Vagina (tissue), 2 donors: ENCODE measurements around the gene CST4. TPM values are rescaled to one million over a fixed set of nuclear protein-coding genes. Genes with fewer than 3 reads are reported as not detected.

Experiments
- DNase-seq, 2 donors: peaks; one replicate each; pipeline ENCODE4 v3.0.0-alpha.2; 2017; ENCODE audit errors: extremely low spot score in 2 of 2
- H3K27ac ChIP-seq: fragments of 200-600 bp; sonication (generic); one replicate; pipeline ENCODE4 v1.5.1; 2019
- H3K27me3 ChIP-seq: fragments of 200-600 bp; sonication (generic); one replicate; pipeline ENCODE4 v1.5.1; 2019
- H3K36me3 ChIP-seq, 2 donors: fragments of 200-600 bp; sonication (generic); one replicate each; pipeline ENCODE4 v1.5.1; 2017 to 2019
- H3K4me1 ChIP-seq: fragments of 200-600 bp; sonication (generic); one replicate; pipeline ENCODE4 v1.5.1; 2019
- H3K4me3 ChIP-seq, 2 donors: fragments of 200-600 bp; sonication (generic); 1 replicate in 1 of 2; 2 replicates in 1 of 2; pipeline ENCODE4 v1.5.1; 2016 to 2019
- H3K9me3 ChIP-seq: fragments of 200-600 bp; sonication (generic); one replicate; pipeline ENCODE4 v1.5.1; 2019
- CTCF ChIP-seq, 3 experiments: fragments of 450-650 bp in 2 of 3; fragments of 200-600 bp in 1 of 3; sonication (generic) in 1 of 3; IDR thresholded peaks; one replicate each; pipeline ENCODE4 v1.5.1; 2017 to 2019; ENCODE audit warnings: antibody characterized with exemption in 3 of 3, mild to moderate bottlenecking in 2 of 3, moderate library complexity in 2 of 3
- POLR2A ChIP-seq, 2 donors: fragments of 450-650 bp; IDR thresholded peaks; one replicate each; pipeline ENCODE4 v1.6.1; 2017; ENCODE audit warnings: antibody characterized with exemption in 2 of 2, mild to moderate bottlenecking in 2 of 2, moderate library complexity in 2 of 2
- POLR2AphosphoS5 ChIP-seq, 2 donors: sonication (generic); formaldehyde crosslinking; IDR thresholded peaks; one replicate each; pipeline ENCODE4 v1.9.0; 2017; ENCODE audit warnings: antibody characterized with exemption in 2 of 2, mild to moderate bottlenecking in 2 of 2, low read depth in 1 of 2; ENCODE audit not compliant: insufficient read depth in 1 of 2
- intact Hi-C: fragments of 100-400 bp; cut with DNase I; formaldehyde crosslinking; loops from one replicate; pipeline ENCODE4 v1.15.1; 2023
- total RNA-seq: library from RNA; depleted of rRNA; stranded (reverse); fragments of >200 nt; gene quantifications from one replicate; pipeline ENCODE4 v1.2.3, GENCODE V29; 2016

The CST4 gene
- total RNA-seq, 1 donor from 2014 or later = not detected

- intact Hi-C loops = no loop called here
- no peaks in the 10 kb centered on the region for H3K9me3 ChIP-seq
- no peaks in the 10 kb centered on the region for H3K27me3 ChIP-seq
- TF ChIP-seq POLR2A (IDR thresholded peaks at IDR 0.05) (no peak), POLR2AphosphoS5 (IDR thresholded peaks at IDR 0.05; ENCODE audit: insufficient read depth in 1 of 2, low read depth in 1 of 2) (no peak), CTCF (IDR thresholded peaks at IDR 0.05) (no peak)
- H3K36me3 ChIP-seq = no peaks in the 10 kb centered on the region
- peak overlapping the region; percentile 10 for H3K27ac ChIP-seq
- DNase-seq = no peak
- no peak overlapping the region for H3K4me3 ChIP-seq
- peaks cover 27% of the 10 kb centered on the region for H3K4me1 ChIP-seq
Measured at GRCh38 chr20:23654717-23655116, 34.1 kb downstream of the CST4 start.

GRCh38 chr20:23654000-23654399, 34.8 kb downstream of the CST4 start:
- no peak overlapping the region for H3K27ac ChIP-seq
- no peaks in the 10 kb centered on the region for H3K9me3 ChIP-seq
- TF ChIP-seq POLR2A (IDR thresholded peaks at IDR 0.05) = no peak
- TF ChIP-seq POLR2AphosphoS5 (IDR thresholded peaks at IDR 0.05; ENCODE audit: insufficient read depth in 1 of 2, low read depth in 1 of 2) = no peak
- TF ChIP-seq CTCF (IDR thresholded peaks at IDR 0.05) = no peak
- peaks cover 27% of the 10 kb centered on the region for H3K4me1 ChIP-seq
- intact Hi-C loops = no loop called here
- no peak overlapping the region for H3K4me3 ChIP-seq
- peak in 1 of 2 donors; percentile 43 for DNase-seq
- no peaks in the 10 kb centered on the region for H3K27me3 ChIP-seq
- no peaks in the 10 kb centered on the region for H3K36me3 ChIP-seq

GRCh38 chr20:23653400-23653938, 35.4 kb downstream of the CST4 start:
- Histone ChIP-seq H3K27me3 (no peaks in the 10 kb centered on the region), H3K4me1 (peaks cover 27% of the 10 kb centered on the region), H3K27ac (no peak overlapping the region), H3K9me3 (no peaks in the 10 kb centered on the region), H3K4me3 (no peak overlapping the region), H3K36me3 (no peaks in the 10 kb centered on the region)
- intact Hi-C loops = no loop called here
- peak in 1 of 2 donors; percentile 61 for DNase-seq
- TF ChIP-seq POLR2A (IDR thresholded peaks at IDR 0.05) = no peak
- TF ChIP-seq CTCF (IDR thresholded peaks at IDR 0.05) = no peak
- no peak for TF ChIP-seq POLR2AphosphoS5 (IDR thresholded peaks at IDR 0.05; ENCODE audit: insufficient read depth in 1 of 2, low read depth in 1 of 2)

- TF ChIP-seq POLR2A (IDR thresholded peaks at IDR 0.05) (no peak), CTCF (IDR thresholded peaks at IDR 0.05) (no peak), POLR2AphosphoS5 (IDR thresholded peaks at IDR 0.05; ENCODE audit: insufficient read depth in 1 of 2, low read depth in 1 of 2) (no peak)
- no peaks in the 10 kb centered on the region for H3K9me3 ChIP-seq
- intact Hi-C loops = no loop called here
- no peaks in the 10 kb centered on the region for H3K36me3 ChIP-seq
- H3K4me1 ChIP-seq = peaks cover 27% of the 10 kb centered on the region
- H3K27me3 ChIP-seq = no peaks in the 10 kb centered on the region
- H3K4me3 ChIP-seq = no peak overlapping the region
- peak in 1 of 2 donors; percentile 58 for DNase-seq
- no peak overlapping the region for H3K27ac ChIP-seq
Measured at GRCh38 chr20:23652926-23653325, 35.9 kb downstream of the CST4 start.

GRCh38 chr20:23652371-23652770, 36.5 kb downstream of the CST4 start:
- H3K9me3 ChIP-seq = no peaks in the 10 kb centered on the region
- no peaks in the 10 kb centered on the region for H3K36me3 ChIP-seq
- peaks cover 27% of the 10 kb centered on the region for H3K4me1 ChIP-seq
- no peaks in the 10 kb centered on the region for H3K27me3 ChIP-seq
- no peak overlapping the region for H3K4me3 ChIP-seq
- DNase-seq = no peak
- intact Hi-C loops = no loop called here
- no peak overlapping the region for H3K27ac ChIP-seq
- TF ChIP-seq POLR2AphosphoS5 (IDR thresholded peaks at IDR 0.05; ENCODE audit: insufficient read depth in 1 of 2, low read depth in 1 of 2) = no peak
- no peak for TF ChIP-seq POLR2A (IDR thresholded peaks at IDR 0.05)
- no peak for TF ChIP-seq CTCF (IDR thresholded peaks at IDR 0.05)
